RPMI8226 (cell line): ENCODE results near the gene FBXW4.
A peak's percentile ranks its signal among the peaks of the same experiment; 100 is the strongest.
"Not testable (repeated sequence)": the region's sequence is repeated elsewhere in the genome, so short reads cannot be mapped to it uniquely, and the experiment has no call there.

Experiments used
- DNase-seq: peaks from one replicate; pipeline ENCODE4 v3.0.0-alpha.2; 2015

FBXW4 gene

DNA sequence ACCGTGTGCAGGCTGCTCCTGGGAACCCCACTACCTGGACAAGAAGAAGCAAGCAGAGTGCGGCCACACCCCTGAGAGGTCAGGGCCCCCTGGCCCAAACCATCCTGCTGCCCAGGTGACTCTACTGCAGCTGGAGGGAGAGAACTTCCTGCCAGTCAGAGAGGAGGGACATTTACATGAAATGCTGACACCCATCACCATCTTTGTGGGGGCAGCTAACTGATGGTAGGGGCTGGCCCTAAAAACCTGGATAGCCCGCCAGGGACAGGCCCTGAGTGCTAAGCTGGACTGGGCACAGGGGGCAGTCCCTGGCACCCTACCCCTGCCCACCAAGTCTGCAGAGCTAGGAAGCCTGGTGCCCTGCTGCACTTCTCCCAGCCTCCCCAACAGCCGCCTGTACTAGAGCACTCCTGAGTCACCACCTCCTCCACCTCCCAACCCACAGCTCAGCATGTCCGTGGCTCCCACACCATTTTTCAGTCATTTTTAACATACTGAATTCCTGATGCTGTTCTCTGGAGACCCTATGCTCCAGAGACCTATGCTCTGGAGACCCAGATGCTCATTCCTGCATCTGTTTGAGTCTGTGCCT lies 79.3 kb downstream of the FBXW4 start:
- no peak for DNase-seq

DNA sequence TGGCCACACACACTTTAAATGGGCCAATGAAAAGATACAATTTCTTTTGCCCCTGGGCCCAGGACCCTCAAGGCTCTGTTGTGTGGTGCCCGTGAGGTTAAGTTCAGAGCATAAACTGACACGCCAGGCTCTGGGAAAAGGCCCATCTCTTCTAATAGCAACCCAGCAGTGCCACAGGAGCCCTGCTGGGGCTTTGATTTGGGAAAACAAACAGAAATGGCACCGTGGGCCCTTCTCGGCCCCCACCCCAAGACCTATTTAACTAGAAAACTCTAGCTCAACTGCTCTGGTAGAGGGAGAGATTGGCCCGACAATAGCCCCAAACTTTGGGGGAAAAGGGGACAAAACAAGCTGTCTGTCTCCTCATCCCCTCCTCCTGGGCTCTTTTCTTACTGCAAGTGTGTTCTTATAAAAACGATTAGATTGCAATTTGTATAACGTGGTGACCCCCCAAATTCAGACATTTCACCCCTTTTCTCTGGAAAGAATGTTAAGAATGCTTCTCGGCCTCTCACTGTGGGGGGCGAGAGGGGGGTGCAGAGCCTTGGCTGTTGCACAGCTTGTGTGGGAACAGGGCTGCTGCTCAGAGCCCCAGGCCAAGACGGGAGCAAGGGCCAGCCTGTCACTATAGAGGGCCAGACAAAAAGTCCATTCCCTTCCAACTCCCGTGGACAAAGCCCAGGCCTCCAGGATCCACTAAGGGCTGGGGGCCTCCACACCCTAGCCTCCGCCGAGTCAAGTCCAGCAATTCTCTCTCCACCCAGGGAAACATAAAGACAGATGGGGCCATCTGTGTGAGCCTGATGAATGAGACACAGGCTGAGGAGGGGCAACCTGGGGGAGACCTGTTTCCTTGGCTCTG lies 80.1 kb downstream of the FBXW4 start:
- DNase-seq: no peak

DNA sequence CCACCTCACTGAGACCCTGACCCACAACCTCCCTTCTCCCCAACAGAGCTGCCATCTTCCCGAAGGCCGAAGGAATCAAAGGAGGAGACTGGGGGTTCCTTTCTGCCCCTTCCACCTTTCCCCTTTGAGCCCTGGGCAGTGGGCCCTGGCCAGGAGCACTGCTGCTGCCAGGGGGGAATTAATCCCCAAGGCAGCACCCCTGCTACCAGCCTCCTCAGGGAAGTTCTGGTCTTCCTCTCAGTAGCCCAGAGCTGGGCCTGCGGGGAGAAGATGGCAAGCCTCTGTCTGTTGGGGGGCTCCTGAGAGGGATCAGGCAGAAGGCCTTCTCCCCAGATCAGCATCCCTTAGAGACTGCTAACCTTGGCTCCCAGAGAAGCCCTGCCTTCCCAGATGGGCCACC lies 81.3 kb downstream of the FBXW4 start:
- DNase-seq: no peak

- no peak for DNase-seq
Observed at GRCh38 chr10:101612872-101613271, 82.1 kb downstream of the FBXW4 start.

GRCh38 chr10:101612086-101612485 lies 82.9 kb downstream of the FBXW4 start:
- DNase-seq: no peak

- DNase-seq: no peak
Observed at GRCh38 chr10:101611096-101611905, 83.7 kb downstream of the FBXW4 start.

DNA sequence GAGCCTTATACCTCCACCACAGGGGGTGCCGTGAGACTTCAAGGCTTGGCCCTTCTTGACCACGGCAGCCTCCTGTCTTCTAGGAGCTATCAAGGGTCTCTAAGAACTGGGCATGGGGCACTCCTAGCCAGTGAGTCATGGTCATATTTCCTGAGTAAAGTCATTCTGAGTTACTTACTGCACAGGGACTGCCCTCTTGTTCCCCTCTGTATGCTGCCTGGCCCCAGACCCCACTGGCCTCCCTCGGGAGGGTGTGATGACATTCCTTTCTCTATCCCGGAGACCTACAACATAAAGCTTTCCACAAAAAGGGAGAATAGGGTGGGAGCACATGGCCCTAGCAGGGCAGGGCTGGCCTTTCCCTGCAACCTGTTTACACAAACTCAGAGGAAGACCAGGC lies 85.5 kb downstream of the FBXW4 start:
- DNase-seq: no peak

GRCh38 chr10:101607124-101607523 lies 87.8 kb downstream of the FBXW4 start:
- DNase-seq: no peak

GRCh38 chr10:101602761-101603398 lies 92.1 kb downstream of the FBXW4 start:
- peak; percentile 81 for DNase-seq

GRCh38 chr10:101601541-101601940 lies 93.4 kb downstream of the FBXW4 start:
- no peak for DNase-seq

GRCh38 chr10:101597091-101597900 lies 97.7 kb downstream of the FBXW4 start:
- no peak for DNase-seq

- DNase-seq: no peak
Observed at GRCh38 chr10:101595591-101596433, 99.2 kb downstream of the FBXW4 start.

- DNase-seq: not testable (repeated sequence)
Observed at GRCh38 chr10:101593331-101593730, 101.6 kb downstream of the FBXW4 start.

GRCh38 chr10:101588879-101589278 lies 106.1 kb downstream of the FBXW4 start:
- no peak for DNase-seq

DNA sequence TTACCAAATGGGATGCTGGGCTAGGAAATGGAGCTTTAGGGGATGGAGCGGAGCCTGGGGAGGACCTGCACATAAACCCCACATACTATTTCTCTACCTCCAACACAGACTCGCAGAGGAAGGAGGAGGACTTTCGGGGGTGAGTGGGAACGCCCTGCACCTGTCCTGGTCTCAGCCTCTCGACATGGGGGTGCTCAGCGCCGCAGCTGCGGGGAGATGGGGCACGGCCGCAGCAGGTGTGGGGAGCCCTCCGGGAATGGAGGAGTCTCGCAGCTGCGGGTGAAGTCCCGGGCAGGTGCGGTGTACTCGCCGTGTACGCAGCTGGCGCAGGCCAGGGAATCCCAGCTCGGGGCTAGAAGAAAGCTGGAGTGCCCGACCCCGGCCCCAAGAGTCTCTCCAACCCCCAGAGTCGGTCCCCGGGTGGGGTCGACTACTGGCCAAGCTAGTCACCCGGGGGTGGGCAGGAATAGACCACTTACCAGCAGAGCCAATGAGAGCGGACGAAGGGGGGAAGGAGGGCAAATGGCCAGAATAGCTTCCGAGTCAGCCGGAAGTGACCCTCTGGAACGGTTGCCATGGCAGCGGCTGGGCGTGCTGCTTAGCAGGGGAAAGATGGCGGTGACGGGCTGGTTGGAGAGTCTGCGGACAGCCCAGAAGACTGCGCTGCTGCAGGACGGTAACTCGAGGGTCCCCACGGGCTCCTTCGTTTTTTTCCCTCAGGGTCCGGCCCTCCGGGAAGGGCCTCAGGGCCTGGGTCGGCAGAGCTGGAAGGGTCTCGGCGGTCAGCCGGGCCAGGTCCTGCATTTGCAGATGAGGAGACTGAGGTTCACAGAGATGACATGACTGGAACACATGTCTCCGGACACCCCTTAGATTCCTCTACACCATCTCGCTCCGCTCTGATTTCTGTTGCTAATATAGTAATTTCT lies 107.0 kb downstream of the FBXW4 start, which contains the start of the genes DPCD and POLL:
TSS of gene DPCD (plus strand) at position 597 of the 929 bp plus-strand sequence. CDS start at position 613, 16 bp downstream.
TSS of gene POLL (minus strand) at position 533 of the 929 bp plus-strand sequence. CDS start 897 bp downstream, outside the sequence.
- DNase-seq: peak; percentile 92

- no peak for DNase-seq
Observed at GRCh38 chr10:101585841-101586240, 109.1 kb downstream of the FBXW4 start.

- peak; percentile 34 for DNase-seq
Observed at GRCh38 chr10:101580486-101581399, 114.2 kb downstream of the FBXW4 start.

- no peak for DNase-seq
Observed at GRCh38 chr10:101579516-101579870, 115.5 kb downstream of the FBXW4 start.
